Measurements from ENCODE around the gene TMEM235.
A peak's percentile ranks its signal among the peaks of the same experiment; 100 is the strongest.
"Not testable (repeated sequence)": the region's sequence is repeated elsewhere in the genome, so short reads cannot be mapped to it uniquely, and the experiment has no call there.

Gene TMEM235

DNA sequence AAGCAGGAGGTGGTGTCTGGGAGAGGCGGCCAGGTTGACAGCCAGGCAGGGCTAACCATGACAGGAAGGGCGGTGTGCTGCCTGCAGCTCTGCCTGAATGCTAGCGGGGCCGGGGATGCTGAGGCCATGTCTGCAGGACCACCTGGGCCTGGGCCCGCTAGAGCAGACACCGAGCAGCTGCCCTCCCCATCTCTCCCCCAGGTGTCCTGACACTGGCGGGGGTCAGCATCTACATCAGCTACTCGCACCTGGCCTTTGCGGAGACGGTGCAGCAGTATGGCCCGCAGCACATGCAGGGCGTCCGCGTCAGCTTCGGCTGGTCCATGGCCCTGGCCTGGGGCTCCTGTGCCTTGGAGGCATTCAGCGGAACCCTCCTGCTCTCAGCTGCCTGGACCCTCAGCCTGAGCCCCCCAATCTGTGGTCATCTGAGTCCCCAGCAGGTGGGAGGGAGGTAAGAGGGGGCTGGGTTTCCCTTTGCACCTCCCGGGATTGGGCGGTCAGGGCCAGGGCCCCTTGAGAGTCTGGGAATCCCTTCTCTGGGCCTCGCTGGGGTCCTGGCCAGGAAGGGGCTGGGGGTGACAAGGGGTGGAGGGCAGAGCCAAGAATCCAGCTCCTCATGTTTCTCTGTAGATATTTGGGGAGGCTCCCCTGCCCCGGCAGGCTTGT lies 7.5 kb downstream of the TMEM235 start:
- DNase-seq, result no peak

- no peak for DNase-seq
These were observed 8.1 kb downstream of the TMEM235 start for GRCh38 chr17:78239489-78239931.

DNA sequence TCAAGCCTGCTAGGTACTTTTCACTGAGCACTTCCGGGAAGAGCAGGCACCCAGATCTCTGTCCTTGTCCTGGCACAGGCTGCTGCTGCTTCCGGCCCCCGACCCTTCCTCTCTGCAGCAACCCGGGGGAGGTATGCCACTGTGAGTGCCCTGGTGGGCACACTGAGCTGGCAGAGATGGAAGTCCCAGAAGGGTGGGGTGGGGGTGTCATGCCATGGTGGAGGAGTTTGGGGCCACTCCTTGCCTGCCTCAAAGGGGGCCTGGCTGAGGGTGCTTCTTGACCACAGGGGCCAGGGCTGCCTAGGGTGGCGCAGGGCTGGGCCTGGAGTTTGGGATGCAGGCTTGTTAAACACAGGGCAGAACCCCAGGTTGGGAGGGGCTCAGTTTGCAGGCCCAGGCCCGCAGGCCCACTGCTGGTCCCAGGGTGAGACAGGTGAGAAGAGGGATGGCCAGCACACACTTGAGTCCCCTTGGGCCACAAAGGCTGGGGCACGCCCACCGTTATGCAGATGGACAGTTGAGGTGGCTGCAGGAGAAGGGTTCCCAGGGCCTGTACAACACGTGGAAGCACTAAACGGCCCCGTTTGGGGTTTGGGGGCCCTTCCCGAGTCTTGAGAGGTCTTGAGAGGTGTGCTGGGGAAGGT lies 8.7 kb downstream of the TMEM235 start:
- DNase-seq, result no peak

GRCh38 chr17:78240839-78241238 lies 9.4 kb downstream of the TMEM235 start:
- DNase-seq, result no peak

- no peak for DNase-seq
These were observed 10.0 kb downstream of the TMEM235 start for GRCh38 chr17:78241277-78242023.

GRCh38 chr17:78242024-78242742 lies 10.8 kb downstream of the TMEM235 start:
- DNase-seq, result no peak

DNA sequence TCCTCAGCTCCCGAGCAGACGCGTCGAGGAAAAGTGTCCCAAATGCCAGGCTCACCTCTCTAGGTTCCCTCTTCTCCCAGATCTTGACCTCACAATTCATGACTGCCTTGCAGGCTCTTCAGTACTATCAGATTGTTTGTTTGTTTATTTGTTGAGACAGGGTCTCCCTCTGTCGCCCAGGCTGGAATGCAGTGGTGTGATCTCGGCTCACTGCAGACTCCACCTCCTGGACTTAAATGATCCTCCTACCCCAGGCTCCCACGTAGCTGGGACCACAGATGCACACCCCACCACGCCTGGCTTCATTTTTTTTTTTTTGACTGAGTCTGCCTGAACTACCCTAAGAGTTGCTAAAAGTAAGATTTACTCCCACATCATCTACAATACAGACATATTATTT lies 15.9 kb downstream of the TMEM235 start:
- no peak for DNase-seq

DNA sequence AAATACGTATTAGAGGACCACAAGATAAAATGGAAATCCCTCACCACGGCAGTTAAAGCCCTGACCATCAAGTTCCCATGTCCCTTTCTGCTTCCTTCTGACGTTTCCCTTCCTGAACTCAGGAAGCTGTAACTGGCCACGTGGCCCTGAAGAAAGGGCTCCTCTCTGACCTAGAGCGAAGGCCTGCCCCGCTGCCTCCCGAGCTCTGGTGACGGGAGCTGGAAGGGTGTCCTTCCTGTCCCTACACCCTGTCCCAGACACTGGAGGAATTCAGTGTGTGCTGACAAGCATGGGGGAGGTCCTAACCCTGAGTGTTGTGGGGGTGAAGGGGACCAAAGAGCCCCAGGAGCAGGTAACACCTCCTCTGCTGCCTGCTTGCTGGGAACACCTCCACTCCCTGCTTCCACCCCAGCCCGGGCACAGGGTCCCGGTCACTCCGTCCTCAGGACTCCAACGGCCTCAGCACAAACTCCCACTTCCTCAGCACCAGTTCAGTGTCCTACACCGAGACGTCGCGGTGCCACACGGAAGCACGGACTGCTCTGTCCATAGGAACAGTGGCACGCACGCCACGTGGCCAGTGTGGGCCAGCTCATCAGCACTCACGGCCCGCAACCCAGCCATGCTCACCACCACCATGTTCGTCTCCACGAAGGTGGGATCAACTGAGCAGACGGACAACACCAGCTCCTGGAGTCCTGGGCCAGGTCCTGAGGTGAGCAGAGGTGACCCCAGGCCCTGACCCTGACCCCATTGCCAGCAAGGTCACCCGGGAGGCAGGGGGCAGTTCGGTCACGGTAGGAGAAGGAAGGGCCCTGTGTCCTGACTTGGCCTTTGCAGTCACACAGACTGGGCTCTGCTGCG lies 16.9 kb downstream of the TMEM235 start:
- no peak for DNase-seq

DNA sequence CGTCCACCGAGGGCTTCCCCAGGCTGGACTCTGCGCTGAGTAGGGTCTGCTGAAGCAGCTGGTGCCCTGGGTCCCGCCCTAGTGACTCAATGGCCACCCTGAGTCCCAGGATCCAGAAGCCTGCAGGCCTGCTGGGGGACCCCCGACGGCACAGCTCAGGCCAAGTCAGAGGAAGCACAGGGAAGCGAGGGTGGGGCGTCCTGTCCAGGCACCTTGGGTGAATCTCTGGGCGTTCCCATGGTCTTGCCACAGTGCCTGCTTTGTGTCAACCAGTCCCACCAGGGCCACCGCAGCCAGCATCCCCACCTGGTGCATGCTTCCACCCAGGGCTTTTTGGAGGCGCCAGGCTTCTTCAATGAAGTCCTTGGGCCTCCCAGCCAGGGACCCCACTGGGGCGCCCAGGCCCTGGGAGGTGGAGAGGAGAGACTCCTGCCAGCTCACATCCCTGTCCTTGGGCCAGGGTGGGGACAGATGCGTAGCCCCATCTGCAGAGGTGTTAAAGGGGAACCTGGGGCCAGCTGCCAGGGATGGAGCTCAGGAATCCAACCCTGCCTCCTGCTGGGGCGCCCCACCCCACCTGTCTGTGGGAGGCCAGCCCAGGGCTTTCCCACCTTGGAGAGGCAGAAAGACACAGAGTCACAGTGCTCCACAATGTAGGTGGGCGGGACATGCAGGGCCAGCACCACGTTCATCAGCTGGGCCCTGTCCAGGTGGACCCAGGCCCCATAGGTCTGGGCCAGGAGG lies 17.8 kb downstream of the TMEM235 start:
- DNase-seq, result no peak

DNA sequence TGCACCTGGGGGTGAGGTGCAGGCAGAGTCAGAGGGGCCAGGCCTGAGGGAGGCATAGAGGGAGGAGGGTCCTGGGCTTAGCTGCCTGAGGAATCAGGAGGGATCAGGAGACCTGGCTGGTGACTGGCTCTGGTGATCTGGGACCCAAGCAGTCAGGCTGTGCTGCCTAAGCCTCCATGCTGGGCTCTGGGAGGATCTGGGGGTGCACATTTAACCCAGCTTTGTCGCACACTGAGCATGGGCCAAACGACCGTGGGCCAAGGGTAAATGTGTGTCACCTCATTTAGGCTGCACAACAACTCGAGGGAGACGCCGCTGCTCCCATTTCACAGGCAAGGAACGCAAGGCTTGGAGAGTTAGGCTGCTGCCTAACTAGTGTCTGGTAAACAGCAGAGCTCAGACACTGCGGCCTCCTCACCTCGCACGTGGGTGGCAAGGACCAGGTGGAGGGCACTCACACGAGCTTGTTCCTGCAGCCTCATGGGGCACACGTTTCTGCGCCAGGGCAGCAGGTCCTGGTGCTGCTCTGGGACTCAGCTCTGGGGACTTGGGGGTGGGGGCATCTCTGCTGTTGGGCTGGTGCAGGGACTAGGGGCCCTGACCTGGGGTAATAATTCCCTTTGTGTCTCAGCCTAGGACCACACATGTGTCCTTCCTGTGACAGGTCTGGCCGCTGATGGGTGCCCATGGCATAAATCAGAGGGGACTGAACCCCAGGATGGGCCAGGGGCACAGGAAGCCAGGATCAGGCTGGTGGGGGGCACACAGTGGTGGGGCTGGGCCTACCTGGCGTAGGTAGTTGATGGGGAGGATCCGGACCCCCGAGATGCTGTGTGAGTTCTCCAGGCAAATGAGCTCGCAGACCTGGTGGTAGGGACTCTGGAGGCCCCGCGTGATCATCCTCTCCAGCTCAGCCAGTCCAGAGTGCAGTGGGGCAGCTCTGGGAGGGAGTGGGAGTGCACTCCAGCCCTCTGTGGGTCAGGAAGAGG lies 18.7 kb downstream of the TMEM235 start:
- DNase-seq, result no peak

- DNase-seq, result peak; percentile 84
These were observed 19.7 kb downstream of the TMEM235 start for GRCh38 chr17:78250891-78251772.

GRCh38 chr17:78251773-78252103 lies 20.3 kb downstream of the TMEM235 start:
- no peak for DNase-seq

DNA sequence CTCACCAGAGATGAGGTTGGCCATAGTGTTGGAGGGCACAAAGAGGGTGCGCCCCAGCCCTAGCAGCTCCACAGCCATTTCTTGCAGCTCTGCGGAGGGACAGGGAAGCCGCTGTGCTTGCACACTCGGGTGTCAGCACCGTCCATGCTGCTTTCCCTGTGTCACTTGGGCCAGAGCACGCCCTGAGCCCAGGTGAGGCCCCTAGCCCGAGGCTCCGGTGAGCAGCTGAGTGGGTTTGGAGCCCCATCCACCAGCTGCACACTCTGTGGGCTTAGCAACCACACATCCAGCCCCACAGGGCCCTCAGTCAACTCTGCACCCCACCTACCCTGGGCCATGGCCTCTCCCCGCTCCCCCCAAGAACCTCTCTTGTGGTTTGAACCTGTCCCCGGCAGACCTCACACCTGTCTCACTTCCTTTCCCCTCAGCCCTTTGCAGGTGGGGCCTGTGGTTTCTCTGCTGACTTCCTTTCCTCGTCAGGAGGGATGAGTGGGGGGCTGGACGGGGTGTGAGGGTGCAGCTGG lies 20.7 kb downstream of the TMEM235 start:
- DNase-seq, result peak; percentile 65

DNA sequence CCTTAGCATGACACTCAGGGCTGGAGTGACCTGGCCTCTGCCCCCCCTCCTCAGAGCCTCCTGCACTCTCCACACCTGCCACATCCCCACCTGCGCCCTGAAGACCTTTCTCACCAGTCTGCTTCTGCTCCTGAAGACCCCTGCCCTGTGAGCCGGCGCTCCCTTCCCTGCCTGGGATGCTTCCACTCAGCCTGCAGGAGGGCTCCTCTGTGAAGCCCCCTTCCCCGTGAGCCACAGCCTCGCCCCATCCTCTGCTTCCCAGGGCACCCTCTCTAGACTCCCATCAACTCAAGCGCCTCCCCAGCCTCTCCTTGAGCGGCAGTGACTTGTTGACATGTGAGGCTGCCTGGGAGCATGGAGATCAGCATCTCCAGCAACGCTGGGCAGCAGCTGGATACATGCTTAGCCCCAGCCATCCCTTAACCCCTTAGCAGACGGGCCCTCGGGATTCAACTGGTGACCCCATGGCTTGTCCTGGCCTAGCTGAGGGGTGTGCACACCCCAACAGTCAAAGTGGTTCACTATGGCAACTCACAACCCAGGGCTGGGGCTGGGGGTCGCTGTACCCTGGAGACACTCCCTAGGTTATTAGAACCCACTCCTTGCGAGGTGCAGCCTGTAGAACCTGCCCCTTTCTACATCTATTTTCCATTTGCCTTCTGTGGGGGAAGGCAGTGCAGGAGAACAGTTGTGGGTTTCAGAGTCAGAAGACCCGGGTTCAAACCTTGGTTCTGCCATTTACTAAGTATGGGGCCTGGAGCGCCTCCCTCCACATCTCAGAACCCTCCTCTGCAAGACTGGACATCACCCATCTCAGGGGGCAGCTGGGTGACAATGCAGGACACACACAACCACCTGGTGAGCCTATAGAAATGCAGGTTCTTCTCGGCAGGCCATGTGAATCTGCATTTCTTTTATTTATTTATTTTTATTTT lies 21.5 kb downstream of the TMEM235 start:
- DNase-seq, result no peak

- not testable (repeated sequence) for DNase-seq
These were observed 22.2 kb downstream of the TMEM235 start for GRCh38 chr17:78253636-78253945.

DNA sequence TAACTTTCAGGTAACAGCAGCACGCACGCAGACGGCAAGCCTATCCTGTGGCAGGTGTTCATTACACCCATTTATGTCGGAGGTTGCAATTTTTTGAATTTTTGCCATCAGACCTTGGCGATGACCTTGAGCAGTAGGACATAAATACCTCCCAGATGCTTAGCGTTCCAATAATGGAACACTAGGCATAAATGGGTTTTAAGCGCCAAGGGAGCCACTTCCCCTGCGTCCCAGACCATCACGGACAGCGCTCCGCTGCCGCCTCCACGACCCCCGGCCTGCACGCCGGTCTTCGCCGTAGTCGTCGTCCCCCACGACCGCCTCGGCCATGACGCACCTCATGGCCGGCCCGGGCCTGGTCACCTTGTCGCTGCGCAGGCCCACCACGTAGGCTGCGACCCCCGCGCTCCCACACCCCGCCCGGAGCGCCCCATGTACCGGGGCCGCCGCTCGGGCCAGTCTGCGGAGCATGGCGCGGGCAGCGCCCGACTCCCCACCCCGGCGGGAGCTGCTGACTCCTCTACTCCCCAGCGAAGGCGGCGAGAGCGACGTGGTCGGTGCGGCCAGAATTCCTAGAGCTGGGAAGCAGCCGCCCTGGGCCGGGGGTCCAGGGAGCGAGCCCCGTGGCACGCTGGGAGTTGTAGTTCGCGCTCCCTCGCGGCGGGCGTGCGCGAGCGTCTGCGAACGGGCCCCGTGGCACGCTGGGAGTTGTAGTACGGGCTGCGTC lies 22.7 kb downstream of the TMEM235 start:
- DNase-seq, result peak; percentile 81

DNA sequence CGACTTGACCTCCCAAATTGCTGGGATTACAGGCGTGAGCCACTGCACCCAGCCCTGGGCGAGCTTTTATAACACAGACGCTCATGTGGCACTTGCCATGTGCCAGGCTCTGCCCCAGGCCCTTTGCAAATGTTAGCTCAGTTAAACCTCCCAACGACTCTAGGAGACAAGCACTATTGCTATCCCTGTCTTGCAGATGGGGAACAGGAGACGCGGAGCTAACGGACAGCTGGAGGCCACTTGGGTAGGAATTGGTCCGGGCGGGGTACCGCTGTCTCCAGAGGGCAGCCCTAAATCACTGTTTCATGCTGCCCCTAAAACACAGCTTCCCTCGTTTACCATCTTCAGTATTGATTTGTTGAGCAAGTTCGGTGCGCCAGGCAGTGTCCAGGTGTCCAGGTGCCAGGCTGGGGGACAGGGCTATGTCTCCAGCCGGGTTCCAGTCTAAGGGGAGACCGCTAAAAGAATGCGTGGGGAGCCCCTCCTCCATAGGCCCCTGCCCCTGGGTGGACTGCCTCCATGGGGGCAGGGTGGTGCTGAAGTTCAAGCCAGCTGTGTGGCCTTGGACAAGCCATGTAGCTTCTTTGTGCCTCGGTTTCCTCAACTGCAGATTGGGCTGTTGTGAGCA lies 23.7 kb downstream of the TMEM235 start:
- no peak for DNase-seq
